Mesothelial cell of epicardium (in vitro differentiated cells): ENCODE measurements around the gene ASH1L. TPM values are rescaled to one million over a fixed set of nuclear protein-coding genes. Genes with fewer than 3 reads are reported as not detected.
"Not testable (repeated sequence)": the region's sequence is repeated elsewhere in the genome, so short reads cannot be mapped to it uniquely, and the experiment has no call there.

Experiments used
- DNase-seq, 2 experiments: peaks; one replicate each; pipeline ENCODE4 v3.0.0; 2021; ENCODE audit warnings: low spot score in 2 of 2; ENCODE audit not compliant: unreplicated experiment in 2 of 2
- H3K27ac Mint-ChIP-seq: 2 replicates; pipeline ENCODE4 v1.8.0; 2021; ENCODE audit warnings: mixed read lengths
- H3K27me3 Mint-ChIP-seq: 2 replicates; pipeline ENCODE4 v1.8.0; 2021; ENCODE audit warnings: low read depth, mixed read lengths
- H3K36me3 Mint-ChIP-seq: 2 replicates; pipeline ENCODE4 v1.8.0; 2021; ENCODE audit warnings: mixed read lengths
- H3K4me1 Mint-ChIP-seq: 2 replicates; pipeline ENCODE4 v1.8.0; 2021; ENCODE audit warnings: mixed read lengths
- H3K4me3 Mint-ChIP-seq: 2 replicates; pipeline ENCODE4 v1.8.0; 2021; ENCODE audit warnings: mild to moderate bottlenecking, moderate library complexity, mixed read lengths
- H3K9me3 Mint-ChIP-seq: 2 replicates; pipeline ENCODE4 v1.8.0; 2021; ENCODE audit warnings: mixed read lengths
- total RNA-seq: library from RNA; stranded (reverse); gene quantifications from 3 replicates; pipeline ENCODE4 v1.2.1, GENCODE V29; 2021
- TF ChIP-seq, protein P1 (sequence below): fragments of 200-600 bp; sonication (generic); IDR thresholded peaks from one replicate; pipeline ENCODE4 v1.5.0; 2021; ENCODE audit warnings: antibody characterized with exemption; ENCODE audit not compliant: unreplicated experiment

ASH1L gene
- total RNA-seq, 1 donor from 2014 or later = 87.7 TPM

DNA sequence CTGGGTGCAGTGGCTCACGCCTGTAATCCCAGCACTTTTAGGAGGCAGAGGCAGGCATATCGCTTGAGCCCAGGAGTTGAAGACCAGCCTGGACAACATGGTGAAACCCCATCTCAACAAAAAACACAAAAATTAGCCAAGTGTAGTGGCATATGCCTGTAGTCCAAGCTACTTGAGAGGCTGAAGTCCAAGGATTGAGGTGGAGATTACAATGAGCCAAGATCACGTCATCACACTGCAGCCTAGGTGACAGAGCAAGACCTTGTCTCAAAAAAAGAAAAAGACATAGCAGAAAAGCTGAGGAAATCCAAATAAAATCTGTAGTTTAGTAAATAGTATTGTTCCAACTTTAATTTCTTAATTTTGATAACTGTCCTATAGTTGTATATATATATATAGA lies 11.5 kb upstream of the ASH1L start:
- H3K4me1 Mint-ChIP-seq = no peaks in the 10 kb centered on the region
- H3K27me3 Mint-ChIP-seq = no peaks in the 10 kb centered on the region
- no peak overlapping the region for H3K27ac Mint-ChIP-seq
- peaks cover 6% of the 10 kb centered on the region for H3K36me3 Mint-ChIP-seq
- no peaks in the 10 kb centered on the region for H3K9me3 Mint-ChIP-seq
- no peak overlapping the region for H3K4me3 Mint-ChIP-seq
- TF ChIP-seq, protein P1, sequence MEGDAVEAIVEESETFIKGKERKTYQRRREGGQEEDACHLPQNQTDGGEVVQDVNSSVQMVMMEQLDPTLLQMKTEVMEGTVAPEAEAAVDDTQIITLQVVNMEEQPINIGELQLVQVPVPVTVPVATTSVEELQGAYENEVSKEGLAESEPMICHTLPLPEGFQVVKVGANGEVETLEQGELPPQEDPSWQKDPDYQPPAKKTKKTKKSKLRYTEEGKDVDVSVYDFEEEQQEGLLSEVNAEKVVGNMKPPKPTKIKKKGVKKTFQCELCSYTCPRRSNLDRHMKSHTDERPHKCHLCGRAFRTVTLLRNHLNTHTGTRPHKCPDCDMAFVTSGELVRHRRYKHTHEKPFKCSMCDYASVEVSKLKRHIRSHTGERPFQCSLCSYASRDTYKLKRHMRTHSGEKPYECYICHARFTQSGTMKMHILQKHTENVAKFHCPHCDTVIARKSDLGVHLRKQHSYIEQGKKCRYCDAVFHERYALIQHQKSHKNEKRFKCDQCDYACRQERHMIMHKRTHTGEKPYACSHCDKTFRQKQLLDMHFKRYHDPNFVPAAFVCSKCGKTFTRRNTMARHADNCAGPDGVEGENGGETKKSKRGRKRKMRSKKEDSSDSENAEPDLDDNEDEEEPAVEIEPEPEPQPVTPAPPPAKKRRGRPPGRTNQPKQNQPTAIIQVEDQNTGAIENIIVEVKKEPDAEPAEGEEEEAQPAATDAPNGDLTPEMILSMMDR = no peak
- no peak for DNase-seq

DNA sequence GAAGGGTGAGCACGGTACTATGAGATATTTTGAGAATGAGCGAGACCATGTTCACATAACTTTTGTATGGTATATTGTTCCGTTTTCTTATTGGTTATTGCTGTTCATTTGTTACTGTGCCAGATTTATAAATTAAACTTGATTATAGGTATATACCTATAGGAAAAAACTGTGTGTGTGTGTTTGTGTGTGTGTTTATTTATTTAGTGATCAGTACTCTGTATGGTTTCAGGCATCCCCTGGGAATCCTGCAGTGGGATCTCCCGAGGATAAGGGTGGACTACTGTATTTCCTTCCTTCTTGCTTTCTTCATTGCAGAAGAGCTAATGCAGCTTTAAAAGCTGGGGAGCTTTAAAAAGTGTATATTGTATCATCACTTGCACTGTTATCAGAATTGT lies 8.0 kb upstream of the ASH1L start:
- Mint-ChIP-seq H3K9me3 (no peaks in the 10 kb centered on the region), H3K4me3 (no peak overlapping the region), H3K4me1 (no peaks in the 10 kb centered on the region), H3K27ac (no peak overlapping the region), H3K36me3 (peaks cover 8% of the 10 kb centered on the region), H3K27me3 (no peaks in the 10 kb centered on the region)
- TF ChIP-seq, protein P1 = no peak
- no peak for DNase-seq

DNA sequence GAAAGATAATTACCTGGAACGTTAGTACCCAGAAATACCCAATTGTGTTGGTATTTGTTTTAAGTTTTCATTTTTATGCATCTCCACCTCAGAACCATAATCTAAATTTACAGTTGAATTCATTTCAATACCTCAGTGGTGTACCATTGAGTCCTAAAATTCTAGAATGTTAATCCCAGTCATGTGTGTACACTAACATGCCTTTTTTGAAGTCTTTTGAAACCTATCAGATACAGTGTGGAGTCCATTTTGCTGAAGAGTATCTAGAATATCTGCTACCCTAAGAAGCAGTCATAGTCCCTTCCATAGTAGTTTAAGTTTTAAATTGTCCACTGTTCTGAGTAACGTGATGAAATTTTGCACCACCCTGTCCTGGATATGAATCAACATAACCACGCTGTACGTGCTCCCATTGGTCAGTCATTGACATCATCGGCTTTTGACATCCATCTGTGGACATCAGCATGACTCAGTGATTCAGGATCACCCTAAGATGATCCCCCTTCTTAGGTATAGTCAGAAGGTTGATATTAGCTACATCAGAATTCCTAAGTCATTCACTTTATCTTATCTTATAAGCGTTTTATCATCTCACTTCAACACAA lies 7.5 kb upstream of the ASH1L start:
- TF ChIP-seq, protein P1 = no peak
- H3K27ac Mint-ChIP-seq = no peak overlapping the region
- H3K9me3 Mint-ChIP-seq = no peaks in the 10 kb centered on the region
- DNase-seq = no peak
- H3K36me3 Mint-ChIP-seq = peaks cover 8% of the 10 kb centered on the region
- no peak overlapping the region for H3K4me3 Mint-ChIP-seq
- H3K4me1 Mint-ChIP-seq = no peaks in the 10 kb centered on the region
- H3K27me3 Mint-ChIP-seq = no peaks in the 10 kb centered on the region

DNA sequence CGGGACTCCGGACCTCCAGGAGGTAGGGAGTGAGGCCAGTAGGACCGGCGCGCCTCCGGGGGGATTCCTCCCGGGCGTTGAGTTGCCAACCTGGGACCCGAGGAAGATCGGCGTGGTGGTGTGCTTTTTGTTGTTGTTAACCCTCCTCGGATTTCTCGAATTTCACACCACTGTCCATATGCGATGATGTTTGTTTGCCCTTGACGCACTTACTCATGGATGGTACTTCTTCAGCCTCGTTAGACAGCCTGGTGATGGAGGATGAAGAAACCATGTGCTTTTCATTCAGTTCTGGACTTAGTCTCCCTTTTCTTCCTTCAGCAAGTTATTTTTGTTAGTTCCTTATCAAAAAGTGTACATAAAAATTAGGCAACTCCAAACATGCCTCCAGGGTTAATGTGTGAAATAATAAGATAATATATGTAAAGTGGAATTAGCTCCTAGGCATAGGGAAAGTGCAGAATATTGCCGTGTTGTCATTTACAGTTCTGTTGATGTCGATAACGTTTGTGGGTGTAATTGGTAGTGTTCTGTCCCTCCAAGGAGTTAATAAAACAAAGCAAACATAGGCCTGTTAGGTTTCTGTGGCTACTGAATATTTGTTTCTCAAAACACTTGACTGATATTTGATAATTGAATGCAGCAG lies 897 bp upstream of the ASH1L start:
- DNase-seq, H3K36me3 Mint-ChIP-seq, H3K27me3 Mint-ChIP-seq, H3K9me3 Mint-ChIP-seq: not testable (repeated sequence)
- H3K4me3 Mint-ChIP-seq = peak overlapping the region; percentile 98
- H3K27ac Mint-ChIP-seq = peak overlapping the region; percentile 97
- peaks cover 23% of the 10 kb centered on the region for H3K4me1 Mint-ChIP-seq

DNA sequence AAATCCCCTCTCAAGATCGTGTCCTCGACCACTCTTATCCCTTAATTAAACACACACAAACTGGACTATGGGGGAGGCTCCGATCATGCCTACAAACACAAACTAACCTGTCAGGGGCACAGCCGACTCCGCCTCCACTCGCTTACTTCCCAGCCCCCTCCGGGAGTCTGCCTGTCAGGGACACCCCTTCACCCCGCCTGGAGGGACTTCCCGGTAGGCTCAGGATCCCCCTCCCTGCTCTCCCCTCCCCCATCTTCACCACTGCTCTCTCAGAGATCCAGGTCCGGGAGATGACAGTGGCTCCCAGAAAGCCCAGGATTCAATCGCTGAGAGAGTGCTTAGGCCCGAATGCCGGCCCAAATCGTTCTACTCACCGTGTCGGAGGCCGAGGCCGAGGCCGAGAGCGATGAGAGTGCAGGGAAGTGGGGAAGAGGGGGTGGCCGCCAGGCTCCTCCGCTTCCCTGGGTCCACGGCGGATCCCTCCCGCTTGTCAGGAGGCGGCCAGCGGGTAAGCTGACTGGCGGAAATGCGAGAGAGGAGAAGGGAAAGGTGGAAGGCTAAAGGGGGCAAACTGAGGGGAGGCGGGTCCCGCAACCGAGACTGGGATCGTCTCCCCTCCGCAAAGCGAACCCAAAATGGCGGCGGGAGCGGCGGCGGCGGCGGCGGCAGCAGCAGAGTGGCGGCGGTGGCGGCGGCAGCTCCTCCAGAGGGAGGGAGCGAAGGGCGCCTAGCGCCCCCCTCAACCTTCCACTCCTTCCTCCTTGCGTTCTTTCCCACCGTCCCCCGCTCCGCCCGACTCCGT lies 623 bp downstream of the ASH1L start:
- Mint-ChIP-seq H3K4me1 (peaks cover 23% of the 10 kb centered on the region), H3K4me3 (peak overlapping the region; percentile 98), H3K27ac (peak overlapping the region; percentile 99)
- H3K36me3 Mint-ChIP-seq, H3K27me3 Mint-ChIP-seq, H3K9me3 Mint-ChIP-seq: not testable (repeated sequence)
- DNase-seq = peak; percentile 61 to 80

DNA sequence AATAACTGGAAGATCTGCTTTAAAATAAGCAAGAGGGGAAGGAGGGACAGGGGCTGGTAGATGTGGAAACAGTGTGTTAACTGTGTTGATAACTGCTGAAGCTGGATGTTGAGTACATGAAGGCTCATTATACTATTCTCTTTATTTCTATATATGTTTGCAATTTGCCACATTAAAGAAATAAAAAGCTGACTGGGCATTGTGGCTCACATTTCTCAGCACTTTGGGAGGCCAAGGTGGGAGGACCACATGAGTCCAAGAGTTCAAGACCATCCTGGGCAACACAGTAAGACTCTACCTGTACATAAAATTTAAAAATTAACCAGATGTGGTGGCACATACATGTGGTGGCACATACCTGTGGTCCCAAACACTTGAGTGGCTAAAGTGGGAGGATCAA lies 6.7 kb downstream of the ASH1L start:
- no peak for DNase-seq
- Mint-ChIP-seq H3K36me3 (peaks cover 12% of the 10 kb centered on the region), H3K4me3 (no peak overlapping the region), H3K9me3 (peaks cover 3% of the 10 kb centered on the region), H3K27me3 (no peaks in the 10 kb centered on the region), H3K4me1 (peaks cover 13% of the 10 kb centered on the region), H3K27ac (no peak overlapping the region)
- TF ChIP-seq, protein P1 = no peak
